SK-N-SH (cell line): ENCODE measurements around the gene GHRH. TPM values are rescaled to one million over a fixed set of nuclear protein-coding genes. Genes with fewer than 3 reads are reported as not detected.

ENCODE experiments used
- CTCF ChIA-PET: fragments of 300-600, 350-600 bp; formaldehyde crosslinking; extraction: SDS; loops from one replicate; lab custom pipeline; 2021; lab: Yijun Ruan, JAX
- POLR2A ChIA-PET: fragments of 350-600 bp; sonication (Branson Sonifier 250); formaldehyde crosslinking; extraction: SDS; loops from one replicate; lab custom pipeline; 2020; ENCODE audit warnings: antibody characterized with exemption, inconsistent platforms; lab: Yijun Ruan, JAX
- DNase-seq: peaks from one replicate; pipeline ENCODE4 v3.0.0; 2012
- H2AFZ ChIP-seq: fragments of 200-600 bp; sonication (generic); 2 replicates; pipeline ENCODE4 v1.8.1; 2016; ENCODE audit warnings: antibody characterized with exemption, mild to moderate bottlenecking, low read depth
- H3F3A ChIP-seq: fragments of 200-600 bp; sonication (generic); replicated peaks from 2 replicates; pipeline ENCODE3; 2016; ENCODE audit warnings: antibody characterized with exemption, mild to moderate bottlenecking; ENCODE audit not compliant: insufficient read depth
- H3K27ac ChIP-seq, 2 experiments: fragments of 200-500 bp in 1 of 2; fragments of 200-600 bp in 1 of 2; sonication (Bioruptor generic) in 1 of 2; sonication (generic), shearing (Covaris generic) in 1 of 2; 2 replicates each; pipeline versions ENCODE4 v1.5.1 to v1.6.1; 2014 to 2016; ENCODE audit warnings: low read depth in 2 of 2, inconsistent platforms in 1 of 2, low read length in 1 of 2, mild to moderate bottlenecking in 1 of 2, mixed read lengths in 1 of 2
- H3K27me3 ChIP-seq: fragments of 200-600 bp; sonication (generic), shearing (Covaris generic); 2 replicates; pipeline ENCODE4 v1.6.1; 2016; ENCODE audit warnings: mixed run types; ENCODE audit not compliant: insufficient read depth
- H3K36me3 ChIP-seq, 2 experiments: fragments of 200-500 bp in 1 of 2; fragments of 200-600 bp in 1 of 2; sonication (Bioruptor generic) in 1 of 2; sonication (generic) in 1 of 2; replicated peaks in 1 of 2; 2 replicates each; pipeline versions ENCODE3 to v1.5.1; 2014 to 2016; ENCODE audit warnings: low read length in 1 of 2, mild to moderate bottlenecking in 1 of 2; ENCODE audit not compliant: insufficient read depth in 2 of 2, control insufficient read depth in 1 of 2
- H3K4me1 ChIP-seq, 2 experiments: fragments of 200-500 bp in 1 of 2; fragments of 200-600 bp in 1 of 2; sonication (Bioruptor generic) in 1 of 2; sonication (generic), shearing (Covaris generic) in 1 of 2; 2 replicates each; pipeline versions ENCODE4 v1.5.1 to v1.6.1; 2014 to 2016; ENCODE audit warnings: low read depth in 1 of 2, low read length in 1 of 2, mixed run types in 1 of 2; ENCODE audit not compliant: insufficient read depth in 2 of 2, control insufficient read depth in 1 of 2
- H3K4me2 ChIP-seq: fragments of 200-600 bp; sonication (generic), shearing (Covaris generic); 2 replicates; pipeline ENCODE4 v1.6.1; 2017; ENCODE audit warnings: mixed run types
- H3K4me3 ChIP-seq, 2 experiments: fragments of 200-500 bp in 1 of 2; fragments of 200-600 bp in 1 of 2; sonication (Bioruptor generic) in 1 of 2; sonication (generic), shearing (Covaris generic) in 1 of 2; 2 replicates each; pipeline versions ENCODE4 v1.5.1 to v1.8.1; 2014 to 2016; ENCODE audit warnings: low read depth in 2 of 2, inconsistent platforms in 1 of 2, low read length in 1 of 2, mild to moderate bottlenecking in 1 of 2, mixed read lengths in 1 of 2, moderate library complexity in 1 of 2
- H3K79me2 ChIP-seq: fragments of 200-600 bp; sonication (generic); 2 replicates; pipeline ENCODE4 v1.8.1; 2017; ENCODE audit warnings: mild to moderate bottlenecking; ENCODE audit not compliant: insufficient read depth
- H3K9ac ChIP-seq: fragments of 200-600 bp; sonication (generic); 2 replicates; pipeline ENCODE4 v1.6.1; 2017; ENCODE audit warnings: mixed run types
- H3K9me2 ChIP-seq: fragments of 200-600 bp; sonication (generic); 2 replicates; pipeline ENCODE4 v1.6.1; 2017; ENCODE audit warnings: mixed run types
- H3K9me3 ChIP-seq: fragments of 200-600 bp; sonication (generic); 2 replicates; pipeline ENCODE4 v1.6.1; 2017; ENCODE audit warnings: mixed run types, mild to moderate bottlenecking, moderate library complexity
- H4K20me1 ChIP-seq: fragments of 200-600 bp; sonication (generic); 2 replicates; pipeline ENCODE4 v1.6.1; 2017; ENCODE audit warnings: mild to moderate bottlenecking, mixed run types; ENCODE audit not compliant: insufficient read depth
- CHD2 ChIP-seq: fragments of 150-350 bp; IDR thresholded peaks from 2 replicates; pipeline ENCODE4 v1.6.1; 2018; ENCODE audit warnings: low read length; ENCODE audit not compliant: partially characterized antibody
- EP300 ChIP-seq, 2 experiments: IDR thresholded peaks; 2 replicates each; pipeline versions ENCODE4 v1.4.0 to v1.6.1; 2012; ENCODE audit warnings: borderline replicate concordance in 1 of 2, low read depth in 1 of 2, low read length in 1 of 2
- FOSL2 ChIP-seq: IDR thresholded peaks from 2 replicates; pipeline ENCODE4 v1.4.0; 2012; ENCODE audit warnings: low read depth, mild to moderate bottlenecking, moderate library complexity, borderline replicate concordance
- MEF2A ChIP-seq: IDR thresholded peaks from 2 replicates; pipeline ENCODE4 v1.4.0; 2012; ENCODE audit warnings: low read depth, borderline replicate concordance
- NFIC ChIP-seq: IDR thresholded peaks from 2 replicates; pipeline ENCODE4 v1.4.0; 2012; ENCODE audit warnings: borderline replicate concordance
- NRF1 ChIP-seq: IDR thresholded peaks from 2 replicates; pipeline ENCODE4 v1.6.1; 2012; ENCODE audit warnings: low read depth, mild to moderate bottlenecking, low read length
- RCOR1 ChIP-seq: fragments of 150-350 bp; IDR thresholded peaks from 2 replicates; pipeline ENCODE4 v1.6.1; 2017; ENCODE audit warnings: antibody characterized with exemption, low read length
- RFX5 ChIP-seq: IDR thresholded peaks from 2 replicates; pipeline ENCODE4 v1.6.1; 2012; ENCODE audit warnings: mild to moderate bottlenecking, improper control_type of control experiment, low read length
- SIN3A ChIP-seq: IDR thresholded peaks from 2 replicates; pipeline ENCODE4 v1.6.1; 2012; ENCODE audit warnings: low read depth, mild to moderate bottlenecking, low read length, moderate library complexity, borderline replicate concordance
- SMC3 ChIP-seq: IDR thresholded peaks from 2 replicates; pipeline ENCODE4 v1.6.1; 2012; ENCODE audit warnings: low read depth, low read length, improper control_type of control experiment
- TCF12 ChIP-seq: IDR thresholded peaks from 2 replicates; pipeline ENCODE4 v1.4.0; 2012
- WGBS: methylation state at CpG from one replicate; pipeline ENCODE4 v1.1.6; 2017; ENCODE audit warnings: low lambda C conversion rate; 5-methylcytosine and 5-hydroxymethylcytosine counted together
- polyA plus RNA-seq, 3 experiments: library from polyadenylated mRNA; depleted of rRNA; stranded (reverse); fragments of >200 nt; gene quantifications; 2 replicates each; pipeline ENCODE4 v1.2.3, GENCODE V29; 2012
- TF ChIP-seq, protein P1 (sequence below): IDR thresholded peaks from 2 replicates; pipeline ENCODE4 v1.4.0; 2012; ENCODE audit warnings: low read depth, borderline replicate concordance
- TF ChIP-seq, protein P2 (sequence below): IDR thresholded peaks from 2 replicates; pipeline ENCODE4 v1.4.0; 2012; ENCODE audit warnings: low read depth
- TF ChIP-seq, protein P3 (sequence below): IDR thresholded peaks from 2 replicates; pipeline ENCODE4; 2012
- TF ChIP-seq, protein P4 (sequence below): fragments of 150-350 bp; IDR thresholded peaks from 2 replicates; pipeline ENCODE4 v1.6.1; 2016; ENCODE audit warnings: mild to moderate bottlenecking, low read depth, low read length
- TF ChIP-seq, protein P5 (sequence below): fragments of 200-600 bp; sonication (generic); IDR thresholded peaks from 2 replicates; pipeline ENCODE4 v1.6.1; 2017; ENCODE audit warnings: antibody characterized with exemption, mild to moderate bottlenecking, moderate library complexity

The GHRH gene
- polyA plus RNA-seq, 1 of the 3 experiments (the other 2 are of a cell fraction) = not detected

DNA sequence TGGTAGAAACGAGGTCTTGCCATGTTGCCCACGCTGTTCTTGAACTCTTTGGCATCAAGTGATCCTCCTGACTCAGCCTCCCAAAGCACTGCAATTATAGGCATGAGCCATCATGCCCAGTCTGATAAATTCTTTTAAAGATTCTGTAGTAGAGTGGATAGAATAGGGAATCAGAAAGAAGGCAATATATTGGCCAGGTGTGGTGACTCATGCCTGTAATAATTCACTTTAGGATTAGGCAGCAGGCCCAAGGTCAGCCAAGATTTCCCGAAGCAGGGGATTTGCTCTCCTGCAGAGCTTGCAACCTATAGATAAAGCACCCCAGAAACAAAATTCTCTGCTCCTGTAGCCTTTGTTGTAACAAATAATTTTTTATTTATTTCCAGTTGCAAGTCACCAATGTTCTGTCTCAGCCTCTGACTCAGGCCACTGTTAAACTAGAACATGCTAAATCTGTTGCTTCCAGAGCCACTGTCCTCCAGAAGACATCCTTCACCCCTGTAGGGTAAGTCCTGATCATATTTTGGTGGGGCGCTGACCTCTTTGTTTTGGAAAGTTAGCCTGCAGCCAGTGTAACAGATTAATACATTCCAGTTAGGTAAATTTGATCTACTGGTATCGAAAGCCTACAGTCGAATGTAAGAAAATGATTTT is 51.8 kb downstream of the GHRH start:
- H3K9ac ChIP-seq = no peak overlapping the region
- peaks cover 6% of the 10 kb centered on the region; the same call in 1 of the 2 replicates for H3K79me2 ChIP-seq
- DNase-seq = no peak
- H3K9me2 ChIP-seq = no peaks in the 10 kb centered on the region
- CTCF ChIA-PET = interaction anchor here (0.7 to 1.1 kb wide), 2 partner anchors 18 to 104 kb away, joined by 3 to 4 read pairs; no protein-coding TSS in a partner anchor
- H3K36me3 ChIP-seq = peaks cover 58 to 79% of the 10 kb centered on the region in 2 experiments
- no peak overlapping the region; a peak in 1 of 4 replicates for H3K27ac ChIP-seq
- no peaks in the 10 kb centered on the region for H3K9me3 ChIP-seq
- H3K4me3 ChIP-seq = no peak overlapping the region
- no peak overlapping the region for H2AFZ ChIP-seq
- POLR2A ChIA-PET = no interaction called here
- H3K4me1 ChIP-seq = peaks cover 0 to 4% of the 10 kb centered on the region in 2 experiments; a peak in 1 of 4 replicates
- no peaks in the 10 kb centered on the region for H4K20me1 ChIP-seq
- H3F3A ChIP-seq = peaks cover 14% of the 10 kb centered on the region
- WGBS = 87% methylated on average over 6 of the region's 6 CpGs
- H3K4me2 ChIP-seq = no peak overlapping the region
- TF ChIP-seq FOSL2 (no peak), NFIC (no peak), SIN3A (no peak), CHD2 (no peak), RFX5 (no peak), SMC3 (no peak), NRF1 (no peak), MEF2A (no peak), TCF12 (no peak), RCOR1 (no peak), EP300 (IDR thresholded peaks at IDR 0.05; ENCODE audit: borderline replicate concordance in 1 of 2, low read depth in 1 of 2, low read length in 1 of 2) (no peak)
- TF ChIP-seq, protein P1, sequence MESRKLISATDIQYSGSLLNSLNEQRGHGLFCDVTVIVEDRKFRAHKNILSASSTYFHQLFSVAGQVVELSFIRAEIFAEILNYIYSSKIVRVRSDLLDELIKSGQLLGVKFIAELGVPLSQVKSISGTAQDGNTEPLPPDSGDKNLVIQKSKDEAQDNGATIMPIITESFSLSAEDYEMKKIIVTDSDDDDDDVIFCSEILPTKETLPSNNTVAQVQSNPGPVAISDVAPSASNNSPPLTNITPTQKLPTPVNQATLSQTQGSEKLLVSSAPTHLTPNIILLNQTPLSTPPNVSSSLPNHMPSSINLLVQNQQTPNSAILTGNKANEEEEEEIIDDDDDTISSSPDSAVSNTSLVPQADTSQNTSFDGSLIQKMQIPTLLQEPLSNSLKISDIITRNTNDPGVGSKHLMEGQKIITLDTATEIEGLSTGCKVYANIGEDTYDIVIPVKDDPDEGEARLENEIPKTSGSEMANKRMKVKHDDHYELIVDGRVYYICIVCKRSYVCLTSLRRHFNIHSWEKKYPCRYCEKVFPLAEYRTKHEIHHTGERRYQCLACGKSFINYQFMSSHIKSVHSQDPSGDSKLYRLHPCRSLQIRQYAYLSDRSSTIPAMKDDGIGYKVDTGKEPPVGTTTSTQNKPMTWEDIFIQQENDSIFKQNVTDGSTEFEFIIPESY = no peak
- TF ChIP-seq, protein P2, sequence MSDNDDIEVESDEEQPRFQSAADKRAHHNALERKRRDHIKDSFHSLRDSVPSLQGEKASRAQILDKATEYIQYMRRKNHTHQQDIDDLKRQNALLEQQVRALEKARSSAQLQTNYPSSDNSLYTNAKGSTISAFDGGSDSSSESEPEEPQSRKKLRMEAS = no peak
- TF ChIP-seq, protein P3, sequence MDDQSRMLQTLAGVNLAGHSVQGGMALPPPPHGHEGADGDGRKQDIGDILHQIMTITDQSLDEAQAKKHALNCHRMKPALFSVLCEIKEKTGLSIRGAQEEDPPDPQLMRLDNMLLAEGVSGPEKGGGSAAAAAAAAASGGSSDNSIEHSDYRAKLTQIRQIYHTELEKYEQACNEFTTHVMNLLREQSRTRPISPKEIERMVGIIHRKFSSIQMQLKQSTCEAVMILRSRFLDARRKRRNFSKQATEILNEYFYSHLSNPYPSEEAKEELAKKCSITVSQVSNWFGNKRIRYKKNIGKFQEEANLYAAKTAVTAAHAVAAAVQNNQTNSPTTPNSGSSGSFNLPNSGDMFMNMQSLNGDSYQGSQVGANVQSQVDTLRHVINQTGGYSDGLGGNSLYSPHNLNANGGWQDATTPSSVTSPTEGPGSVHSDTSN = no peak
- TF ChIP-seq, protein P4, sequence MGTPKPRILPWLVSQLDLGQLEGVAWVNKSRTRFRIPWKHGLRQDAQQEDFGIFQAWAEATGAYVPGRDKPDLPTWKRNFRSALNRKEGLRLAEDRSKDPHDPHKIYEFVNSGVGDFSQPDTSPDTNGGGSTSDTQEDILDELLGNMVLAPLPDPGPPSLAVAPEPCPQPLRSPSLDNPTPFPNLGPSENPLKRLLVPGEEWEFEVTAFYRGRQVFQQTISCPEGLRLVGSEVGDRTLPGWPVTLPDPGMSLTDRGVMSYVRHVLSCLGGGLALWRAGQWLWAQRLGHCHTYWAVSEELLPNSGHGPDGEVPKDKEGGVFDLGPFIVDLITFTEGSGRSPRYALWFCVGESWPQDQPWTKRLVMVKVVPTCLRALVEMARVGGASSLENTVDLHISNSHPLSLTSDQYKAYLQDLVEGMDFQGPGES = no peak
- TF ChIP-seq, protein P5, sequence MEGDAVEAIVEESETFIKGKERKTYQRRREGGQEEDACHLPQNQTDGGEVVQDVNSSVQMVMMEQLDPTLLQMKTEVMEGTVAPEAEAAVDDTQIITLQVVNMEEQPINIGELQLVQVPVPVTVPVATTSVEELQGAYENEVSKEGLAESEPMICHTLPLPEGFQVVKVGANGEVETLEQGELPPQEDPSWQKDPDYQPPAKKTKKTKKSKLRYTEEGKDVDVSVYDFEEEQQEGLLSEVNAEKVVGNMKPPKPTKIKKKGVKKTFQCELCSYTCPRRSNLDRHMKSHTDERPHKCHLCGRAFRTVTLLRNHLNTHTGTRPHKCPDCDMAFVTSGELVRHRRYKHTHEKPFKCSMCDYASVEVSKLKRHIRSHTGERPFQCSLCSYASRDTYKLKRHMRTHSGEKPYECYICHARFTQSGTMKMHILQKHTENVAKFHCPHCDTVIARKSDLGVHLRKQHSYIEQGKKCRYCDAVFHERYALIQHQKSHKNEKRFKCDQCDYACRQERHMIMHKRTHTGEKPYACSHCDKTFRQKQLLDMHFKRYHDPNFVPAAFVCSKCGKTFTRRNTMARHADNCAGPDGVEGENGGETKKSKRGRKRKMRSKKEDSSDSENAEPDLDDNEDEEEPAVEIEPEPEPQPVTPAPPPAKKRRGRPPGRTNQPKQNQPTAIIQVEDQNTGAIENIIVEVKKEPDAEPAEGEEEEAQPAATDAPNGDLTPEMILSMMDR = no peak
- no peaks in the 10 kb centered on the region for H3K27me3 ChIP-seq
